Panc1 (cell line): ENCODE data around the gene NSMCE1. TPM values are rescaled to one million over a fixed set of nuclear protein-coding genes. Genes with fewer than 3 reads are reported as not detected.

Experiments
- ATAC-seq: fragments of 200-7000 bp; cut with Tn5 transposase; 2 replicates; pipeline ENCODE4 v1.9.1; 2020; ENCODE audit warnings: mild to moderate bottlenecking, moderate library complexity
- BruUV-seq: library from RNA; stranded (reverse); fragments of 400-500 nt; replicated peaks from 2 replicates; lab custom pipeline; 2021; lab: Mats Ljungman, UMichigan
- CTCF ChIA-PET: fragments of 300-600 bp; sonication (Branson Sonifier 250); formaldehyde crosslinking; loops from one replicate; lab custom pipeline; 2022; ENCODE audit warnings: antibody characterized with exemption; lab: Charles Lee
- POLR2A ChIA-PET: fragments of 300-600 bp; sonication (Branson Sonifier 250); formaldehyde crosslinking; loops from one replicate; lab custom pipeline; 2022; ENCODE audit warnings: antibody characterized with exemption; lab: Charles Lee
- DNase-seq: peaks from one replicate; pipeline ENCODE4 v3.0.0-alpha.2; 2010; ENCODE audit warnings: low read depth, low spot score
- H3K27ac ChIP-seq: 2 replicates; pipeline ENCODE4 v1.5.1; 2011; ENCODE audit warnings: mild to moderate bottlenecking, low read length, inconsistent platforms
- H3K27me3 ChIP-seq: fragments of 200-500 bp; sonication (Bioruptor generic); 2 replicates; pipeline ENCODE4 v1.6.0; 2014; ENCODE audit warnings: low read length, inconsistent platforms; ENCODE audit not compliant: control insufficient read depth, insufficient read depth
- H3K36me3 ChIP-seq: fragments of 200-500 bp; sonication (Bioruptor generic); 2 replicates; pipeline ENCODE4 v1.5.1; 2014; ENCODE audit warnings: inconsistent platforms, mild to moderate bottlenecking, low read length, moderate library complexity; ENCODE audit not compliant: control insufficient read depth, insufficient read depth
- H3K4me1 ChIP-seq: 2 replicates; pipeline ENCODE4 v1.5.1; 2011; ENCODE audit warnings: inconsistent platforms, mild to moderate bottlenecking, low read length, moderate library complexity; ENCODE audit not compliant: control insufficient read depth, insufficient read depth
- H3K4me3 ChIP-seq, 2 experiments: 2 replicates each; pipeline ENCODE4 v1.5.1; 2011 to 2012; ENCODE audit warnings: low read depth in 2 of 2, low read length in 2 of 2, mild to moderate bottlenecking in 2 of 2, inconsistent platforms in 1 of 2, moderate library complexity in 1 of 2
- H3K9me3 ChIP-seq: fragments of 200-500 bp; sonication (Bioruptor generic); 2 replicates; pipeline ENCODE4 v1.5.1; 2014; ENCODE audit warnings: low read depth, mild to moderate bottlenecking, inconsistent platforms, low read length, moderate library complexity; ENCODE audit not compliant: control insufficient read depth, insufficient read depth
- POLR2AphosphoS5 ChIP-seq: IDR thresholded peaks from 2 replicates; pipeline ENCODE4 v1.6.1; 2012; ENCODE audit warnings: mild to moderate bottlenecking, low read depth, low read length, moderate library complexity
- REST ChIP-seq, 2 experiments: IDR thresholded peaks; 2 replicates each; pipeline ENCODE4 v1.6.1; 2011 to 2012; ENCODE audit warnings: low read depth in 2 of 2, control low read depth in 1 of 2, low read length in 1 of 2, mild to moderate bottlenecking in 1 of 2, moderate library complexity in 1 of 2; ENCODE audit not compliant: insufficient read depth in 1 of 2
- SIN3A ChIP-seq: IDR thresholded peaks from 2 replicates; pipeline ENCODE4 v1.6.1; 2012; ENCODE audit warnings: low read depth, mild to moderate bottlenecking, low read length, moderate library complexity, borderline replicate concordance; ENCODE audit not compliant: insufficient read depth
- TCF7L2 ChIP-seq: IDR thresholded peaks from 2 replicates; pipeline ENCODE4 v1.6.1; 2011; ENCODE audit warnings: mild to moderate bottlenecking, low read depth, low read length, inconsistent platforms
- in situ Hi-C: cut with HindIII; loops from 2 replicates; pipeline ENCODE4 v1.10.0; 2016; ENCODE audit warnings: low sequenced_read_pairs, low pct_unique_long_range_greater_than_20kb
- intact Hi-C: fragments of 100-400 bp; cut with micrococcal nuclease; formaldehyde crosslinking; loops from one replicate; pipeline ENCODE4 v1.10.0; 2022; ENCODE audit not compliant: unreplicated experiment
- total RNA-seq: library from RNA; stranded (reverse); gene quantifications from one replicate; pipeline ENCODE4 v1.2.1, GENCODE V29; 2021; ENCODE audit not compliant: unreplicated experiment
- TF ChIP-seq, protein P1 (sequence below): fragments of 450-650 bp; IDR thresholded peaks from 2 replicates; pipeline ENCODE4 v1.5.1; 2017; ENCODE audit warnings: mild to moderate bottlenecking

Gene NSMCE1
- total RNA-seq, 1 experiment from 2014 or later = 48.2 TPM

DNA sequence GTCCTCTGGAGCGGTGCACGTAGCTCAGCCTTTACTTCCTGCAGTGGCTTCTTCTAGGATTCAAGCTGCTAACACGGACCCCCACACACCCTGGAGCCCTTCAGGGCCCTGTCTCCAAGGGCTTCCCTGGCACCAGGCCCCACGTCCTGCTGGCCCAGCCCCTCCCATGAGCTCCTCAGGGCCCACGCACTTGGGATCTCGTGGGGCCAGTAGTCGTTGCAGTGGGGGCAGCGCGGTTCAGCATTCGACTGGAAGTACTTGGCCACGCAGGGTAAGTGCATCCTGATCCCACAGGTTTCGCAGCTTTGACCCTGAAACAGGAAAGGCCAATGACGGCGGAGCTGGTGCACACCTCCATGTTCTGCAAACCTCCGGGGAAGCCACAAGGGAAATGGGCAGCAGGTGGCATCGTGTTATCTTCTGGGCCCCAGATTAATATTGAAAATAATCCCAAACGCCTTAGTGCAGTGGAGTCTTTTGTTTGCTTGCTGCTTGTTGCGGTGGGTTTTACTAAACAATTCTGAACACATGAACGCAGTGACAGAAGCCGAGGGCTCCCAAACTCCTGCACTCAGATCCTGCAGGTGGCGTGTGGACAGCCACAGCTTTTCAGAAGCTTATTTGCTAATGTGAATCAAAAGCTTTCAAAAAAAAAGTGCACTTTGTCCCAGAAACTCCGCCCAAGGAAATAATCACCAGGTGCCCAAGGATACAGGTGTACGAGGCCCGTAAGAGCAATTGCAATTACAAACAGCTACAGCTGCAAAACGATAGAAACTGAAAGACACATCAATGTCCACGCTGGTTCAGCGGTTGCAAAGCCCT lies 42.8 kb downstream of the NSMCE1 start:
- CTCF ChIA-PET = interaction anchor here (1.5 kb wide), 1 partner anchor 142 kb away, joined by 7 read pairs; no protein-coding TSS in a partner anchor
- in situ Hi-C loops (no loop called here), intact Hi-C loops (no loop called here)
- no peak for DNase-seq
- H3K9me3 ChIP-seq = no peaks in the 10 kb centered on the region
- no peak for TF ChIP-seq SIN3A
- TF ChIP-seq, protein P1, sequence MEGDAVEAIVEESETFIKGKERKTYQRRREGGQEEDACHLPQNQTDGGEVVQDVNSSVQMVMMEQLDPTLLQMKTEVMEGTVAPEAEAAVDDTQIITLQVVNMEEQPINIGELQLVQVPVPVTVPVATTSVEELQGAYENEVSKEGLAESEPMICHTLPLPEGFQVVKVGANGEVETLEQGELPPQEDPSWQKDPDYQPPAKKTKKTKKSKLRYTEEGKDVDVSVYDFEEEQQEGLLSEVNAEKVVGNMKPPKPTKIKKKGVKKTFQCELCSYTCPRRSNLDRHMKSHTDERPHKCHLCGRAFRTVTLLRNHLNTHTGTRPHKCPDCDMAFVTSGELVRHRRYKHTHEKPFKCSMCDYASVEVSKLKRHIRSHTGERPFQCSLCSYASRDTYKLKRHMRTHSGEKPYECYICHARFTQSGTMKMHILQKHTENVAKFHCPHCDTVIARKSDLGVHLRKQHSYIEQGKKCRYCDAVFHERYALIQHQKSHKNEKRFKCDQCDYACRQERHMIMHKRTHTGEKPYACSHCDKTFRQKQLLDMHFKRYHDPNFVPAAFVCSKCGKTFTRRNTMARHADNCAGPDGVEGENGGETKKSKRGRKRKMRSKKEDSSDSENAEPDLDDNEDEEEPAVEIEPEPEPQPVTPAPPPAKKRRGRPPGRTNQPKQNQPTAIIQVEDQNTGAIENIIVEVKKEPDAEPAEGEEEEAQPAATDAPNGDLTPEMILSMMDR = no peak
- no peak for TF ChIP-seq REST (IDR thresholded peaks at IDR 0.05; ENCODE audit: insufficient read depth in 1 of 2, low read depth in 2 of 2, low read length in 1 of 2)
- no peak for TF ChIP-seq POLR2AphosphoS5
- no peak for TF ChIP-seq TCF7L2
- no peak for ATAC-seq
- POLR2A ChIA-PET = interaction anchor here (0.6 kb wide), 1 partner anchor 53 kb away, joined by 3 read pairs; no protein-coding TSS in a partner anchor
- H3K4me3 ChIP-seq = no peak overlapping the region
- H3K36me3 ChIP-seq = no peaks in the 10 kb centered on the region
- BruUV-seq = no TSS peak
- H3K27ac ChIP-seq = no peak overlapping the region
- no peaks in the 10 kb centered on the region for H3K27me3 ChIP-seq
- H3K4me1 ChIP-seq = no peaks in the 10 kb centered on the region

DNA sequence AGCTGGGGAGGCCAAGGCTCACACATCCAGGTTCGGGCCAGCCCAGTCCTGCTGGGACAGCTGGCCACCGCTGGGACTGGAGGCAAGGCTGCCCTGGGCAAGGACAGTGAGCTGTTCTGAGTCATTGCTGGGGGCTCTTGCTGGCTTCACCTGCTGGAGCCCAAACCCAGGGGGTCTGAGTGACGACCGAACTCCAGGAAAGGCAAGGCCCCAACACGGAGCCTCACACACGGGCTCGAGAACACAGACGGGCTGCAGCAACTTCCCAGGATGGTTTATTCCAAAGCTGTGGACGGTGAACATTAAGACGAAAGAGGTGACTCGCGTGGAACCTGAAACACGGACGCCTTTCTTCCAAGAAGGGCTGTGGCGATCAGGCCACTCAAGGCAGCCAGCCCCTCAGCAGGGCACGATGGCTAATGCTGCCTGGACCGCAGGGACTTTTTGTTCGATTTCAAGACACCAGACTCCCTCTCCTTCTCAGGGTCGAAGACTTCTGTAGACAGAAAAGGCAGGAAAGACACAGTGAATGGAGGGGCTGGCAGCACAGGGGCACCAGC lies 43.8 kb downstream of the NSMCE1 start:
- H3K9me3 ChIP-seq = no peaks in the 10 kb centered on the region
- no peak for TF ChIP-seq POLR2AphosphoS5
- no peak for TF ChIP-seq REST (IDR thresholded peaks at IDR 0.05; ENCODE audit: insufficient read depth in 1 of 2, low read depth in 2 of 2, low read length in 1 of 2)
- TF ChIP-seq TCF7L2 = no peak
- TF ChIP-seq SIN3A = no peak
- TF ChIP-seq, protein P1 = no peak
- H3K4me1 ChIP-seq = no peaks in the 10 kb centered on the region
- ChIA-PET POLR2A (no interaction called here), CTCF (interaction anchor here (1.5 kb wide), 1 partner anchor 143 kb away, joined by 7 read pairs; no protein-coding TSS in a partner anchor)
- ATAC-seq (no peak), DNase-seq (no peak)
- no TSS peak for BruUV-seq
- in situ Hi-C loops = no loop called here
- intact Hi-C loops = no loop called here
- no peaks in the 10 kb centered on the region for H3K36me3 ChIP-seq
- H3K4me3 ChIP-seq = no peak overlapping the region
- H3K27ac ChIP-seq = no peak overlapping the region
- H3K27me3 ChIP-seq = no peaks in the 10 kb centered on the region
